Measurements from ENCODE around the gene SAFB.

GRCh38 chr19:5677580-5677979 is 54.7 kb downstream of the SAFB start:
- TF ChIP-seq CTCF (IDR thresholded peaks at IDR 0.05) (no peak), ZFX (IDR thresholded peaks at IDR 0.05; ENCODE audit: borderline replicate concordance) (no peak)
